ENCODE data around the gene GALNT18. TPM values are rescaled to one million over a fixed set of nuclear protein-coding genes. Genes with fewer than 3 reads are reported as not detected.

The GALNT18 gene
- total and polyA plus RNA-seq, 3 experiments from 2014 or later, result 1.3 TPM; not detected in 1

DNA sequence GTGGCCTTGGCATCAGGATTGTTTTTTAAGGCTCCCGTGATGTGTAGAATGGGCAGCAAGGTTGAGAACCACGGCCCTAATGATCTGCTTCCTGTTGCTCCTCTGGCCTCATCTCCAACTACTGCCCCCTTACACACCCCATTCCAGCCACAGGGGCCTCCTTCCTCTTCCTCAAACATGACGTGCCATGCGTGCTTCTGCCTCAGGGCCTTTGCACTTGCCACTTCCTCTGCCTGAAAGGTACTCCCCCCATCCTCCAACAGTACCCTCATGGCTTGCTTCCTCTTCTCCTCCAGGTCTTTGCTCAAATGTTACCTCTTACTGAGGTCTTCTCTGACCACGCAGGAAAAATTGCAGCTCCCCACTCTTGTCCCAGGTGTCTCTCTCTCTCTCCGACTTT is 174.8 kb downstream of the GALNT18 start:
- Mint-ChIP-seq H3K27me3 (peaks cover 0 to 8% of the 10 kb centered on the region in 2 donors), H3K4me1 (no peaks in the 10 kb centered on the region), H3K27ac (no peak overlapping the region), H3K4me3 (no peak overlapping the region), H3K9me3 (no peaks in the 10 kb centered on the region), H3K36me3 (no peaks in the 10 kb centered on the region)
- Histone ChIP-seq H3K9me3 (ENCODE audit: low read length) (no peaks in the 10 kb centered on the region), H3K27me3 (ENCODE audit: insufficient read depth, low read length, poor library complexity, severe bottlenecking) (no peaks in the 10 kb centered on the region), H3K27ac (ENCODE audit: low read depth, low read length) (no peak overlapping the region), H3K4me3 (ENCODE audit: low read length) (no peak overlapping the region), H3K36me3 (ENCODE audit: insufficient read depth, low read length) (no peaks in the 10 kb centered on the region), H3K4me1 (ENCODE audit: insufficient read depth, low read length) (no peaks in the 10 kb centered on the region)
- ChIA-PET POLR2A (no interaction called here), CTCF (no interaction called here)
- no peak for DNase-seq

DNA sequence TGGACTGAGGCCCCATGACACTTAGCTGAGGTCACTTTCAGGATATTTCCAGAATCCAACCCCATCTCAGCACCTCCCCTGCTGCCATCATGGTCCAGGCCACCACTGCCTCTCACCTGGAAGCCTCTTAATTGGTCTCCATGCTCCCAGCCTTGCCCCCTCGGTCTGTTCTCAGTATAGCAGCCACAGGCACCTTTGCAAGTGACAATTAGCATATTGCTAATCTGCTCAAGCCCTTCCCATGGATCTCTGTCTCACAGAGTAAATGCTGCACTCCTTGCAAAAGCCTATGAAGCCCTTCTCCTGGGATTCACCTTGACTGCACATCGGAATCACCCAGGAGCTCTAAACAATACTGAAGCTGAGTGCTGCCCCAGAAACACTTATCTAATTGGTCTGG is 175.2 kb downstream of the GALNT18 start:
- Mint-ChIP-seq H3K36me3 (no peaks in the 10 kb centered on the region), H3K27me3 (peaks cover 0 to 8% of the 10 kb centered on the region in 2 donors), H3K27ac (no peak overlapping the region), H3K4me1 (no peaks in the 10 kb centered on the region), H3K9me3 (no peaks in the 10 kb centered on the region), H3K4me3 (no peak overlapping the region)
- no peak overlapping the region for H3K27ac ChIP-seq (ENCODE audit: low read depth, low read length)
- H3K27me3 ChIP-seq (ENCODE audit: insufficient read depth, low read length, poor library complexity, severe bottlenecking), result no peaks in the 10 kb centered on the region
- H3K4me3 ChIP-seq (ENCODE audit: low read length), result no peak overlapping the region
- H3K36me3 ChIP-seq (ENCODE audit: insufficient read depth, low read length), result no peaks in the 10 kb centered on the region
- ChIA-PET CTCF (no interaction called here), POLR2A (no interaction called here)
- no peaks in the 10 kb centered on the region for H3K4me1 ChIP-seq (ENCODE audit: insufficient read depth, low read length)
- no peaks in the 10 kb centered on the region for H3K9me3 ChIP-seq (ENCODE audit: low read length)
- DNase-seq, result no peak

DNA sequence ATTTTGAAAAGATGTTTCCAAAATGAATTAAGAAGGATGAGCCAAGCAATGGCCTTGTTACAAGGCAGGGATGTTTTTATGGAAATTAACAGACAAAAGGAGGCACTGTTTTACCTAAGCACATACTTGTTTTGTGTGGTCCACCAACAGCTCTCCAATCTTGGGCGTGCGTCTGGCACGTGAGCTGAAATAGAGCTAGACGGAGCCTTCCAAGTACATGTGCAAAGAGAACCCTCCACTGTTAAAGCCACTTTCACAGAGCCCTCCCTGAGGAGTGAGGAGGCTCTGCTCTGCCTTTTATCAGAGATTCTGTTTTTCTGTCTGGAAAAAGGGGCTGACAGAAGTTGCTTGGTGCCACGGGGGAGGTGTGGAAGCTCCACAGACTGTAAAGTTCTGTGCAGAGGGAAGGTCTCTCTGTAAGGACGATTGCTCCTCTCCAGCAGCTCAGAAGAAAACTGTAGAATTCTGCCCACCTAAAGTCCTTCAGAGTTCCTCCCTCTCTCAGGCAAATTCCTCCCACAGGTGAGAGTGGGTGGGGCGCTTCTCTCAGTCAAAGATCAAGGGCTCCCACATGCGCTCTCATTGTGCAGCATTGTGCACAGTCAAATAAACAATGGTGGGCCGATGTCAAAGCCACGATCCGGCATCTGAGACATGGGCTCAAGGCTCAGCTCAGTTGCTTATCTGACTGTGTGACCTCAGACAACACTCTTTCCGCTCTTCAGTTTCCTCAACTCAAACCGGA is 176.2 kb downstream of the GALNT18 start:
- H3K9me3 ChIP-seq (ENCODE audit: low read length), result no peaks in the 10 kb centered on the region
- Mint-ChIP-seq H3K4me3 (no peak overlapping the region), H3K9me3 (no peaks in the 10 kb centered on the region), H3K4me1 (no peaks in the 10 kb centered on the region), H3K27me3 (peaks cover 0 to 8% of the 10 kb centered on the region in 2 donors), H3K27ac (no peak overlapping the region), H3K36me3 (no peaks in the 10 kb centered on the region)
- H3K36me3 ChIP-seq (ENCODE audit: insufficient read depth, low read length), result no peaks in the 10 kb centered on the region
- DNase-seq, result no peak
- no peaks in the 10 kb centered on the region for H3K4me1 ChIP-seq (ENCODE audit: insufficient read depth, low read length)
- H3K27ac ChIP-seq (ENCODE audit: low read depth, low read length), result no peak overlapping the region
- no peak overlapping the region for H3K4me3 ChIP-seq (ENCODE audit: low read length)
- no peaks in the 10 kb centered on the region for H3K27me3 ChIP-seq (ENCODE audit: insufficient read depth, low read length, poor library complexity, severe bottlenecking)
- CTCF ChIA-PET, result no interaction called here
- POLR2A ChIA-PET, result no interaction called here

DNA sequence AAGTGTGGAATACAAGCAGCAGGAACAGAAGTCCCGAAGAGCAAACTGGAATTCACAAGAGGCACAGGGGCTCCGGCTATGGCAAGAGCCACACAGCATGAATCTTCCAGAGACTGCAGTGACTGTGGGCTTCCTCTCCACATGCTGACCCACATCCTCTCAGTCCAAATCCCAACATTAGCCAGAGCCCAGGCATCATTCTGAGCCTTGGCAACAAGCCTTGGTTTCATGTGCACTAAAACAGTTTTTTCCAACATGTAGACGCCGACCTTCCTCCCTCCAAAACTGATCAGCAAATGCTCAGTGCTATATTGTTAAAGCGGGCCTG is 177.0 kb downstream of the GALNT18 start:
- H3K4me1 Mint-ChIP-seq, result no peaks in the 10 kb centered on the region
- H3K9me3 Mint-ChIP-seq, result no peaks in the 10 kb centered on the region
- no peak overlapping the region for H3K4me3 Mint-ChIP-seq
- H3K27me3 ChIP-seq (ENCODE audit: insufficient read depth, low read length, poor library complexity, severe bottlenecking), result no peaks in the 10 kb centered on the region
- no peaks in the 10 kb centered on the region for H3K36me3 ChIP-seq (ENCODE audit: insufficient read depth, low read length)
- no peak overlapping the region for H3K27ac ChIP-seq (ENCODE audit: low read depth, low read length)
- H3K27me3 Mint-ChIP-seq, result peaks cover 0 to 6% of the 10 kb centered on the region in 2 donors
- no peak overlapping the region for H3K27ac Mint-ChIP-seq
- no peak for DNase-seq
- no peaks in the 10 kb centered on the region for H3K4me1 ChIP-seq (ENCODE audit: insufficient read depth, low read length)
- no peaks in the 10 kb centered on the region for H3K36me3 Mint-ChIP-seq
- H3K4me3 ChIP-seq (ENCODE audit: low read length), result no peak overlapping the region
- POLR2A ChIA-PET, result no interaction called here
- H3K9me3 ChIP-seq (ENCODE audit: low read length), result no peaks in the 10 kb centered on the region
- CTCF ChIA-PET, result no interaction called here

DNA sequence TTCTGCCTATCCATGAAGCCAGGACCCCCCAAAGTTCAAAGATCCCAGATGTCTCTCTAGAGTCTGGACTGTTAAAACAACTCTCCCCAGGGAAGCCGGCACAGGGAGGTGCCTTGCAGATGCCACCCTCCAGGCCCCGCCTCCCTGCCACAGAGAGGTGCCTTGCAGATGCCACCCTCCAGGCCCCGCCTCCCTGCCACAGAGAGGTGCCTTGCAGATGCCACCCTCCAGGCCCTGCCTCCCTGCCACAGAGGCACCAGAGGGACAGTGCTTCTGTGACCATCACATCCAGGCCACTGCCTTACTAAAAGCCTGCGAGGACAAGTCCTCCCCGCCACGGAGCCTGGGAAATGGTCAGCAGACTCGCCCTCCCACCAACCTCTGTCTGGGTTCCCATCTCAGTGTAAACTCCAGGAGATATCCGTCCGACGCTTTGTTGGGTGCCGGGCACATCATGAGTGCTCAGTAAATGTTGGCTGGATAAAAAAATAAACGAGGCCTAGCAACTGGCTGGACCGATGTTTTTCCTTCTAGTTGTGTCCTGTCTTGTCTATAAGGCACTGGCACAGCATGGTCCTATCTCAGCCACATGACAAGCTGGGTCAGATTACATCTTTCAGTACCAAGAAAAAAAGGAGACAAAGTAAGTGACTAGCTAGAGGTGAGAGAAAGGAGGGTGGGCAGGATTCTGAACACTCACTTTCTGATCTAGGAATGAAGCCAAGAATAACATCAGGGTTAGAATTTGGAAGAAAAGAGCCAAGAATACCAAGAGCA is 177.6 kb downstream of the GALNT18 start:
- no peaks in the 10 kb centered on the region for H3K4me1 Mint-ChIP-seq
- no peak overlapping the region for H3K27ac Mint-ChIP-seq
- H3K36me3 Mint-ChIP-seq, result no peaks in the 10 kb centered on the region
- H3K9me3 Mint-ChIP-seq, result no peaks in the 10 kb centered on the region
- H3K4me3 Mint-ChIP-seq, result no peak overlapping the region
- no peaks in the 10 kb centered on the region for H3K9me3 ChIP-seq (ENCODE audit: low read length)
- no peak overlapping the region for H3K27ac ChIP-seq (ENCODE audit: low read depth, low read length)
- H3K36me3 ChIP-seq (ENCODE audit: insufficient read depth, low read length), result no peaks in the 10 kb centered on the region
- H3K4me1 ChIP-seq (ENCODE audit: insufficient read depth, low read length), result no peaks in the 10 kb centered on the region
- no peak overlapping the region for H3K4me3 ChIP-seq (ENCODE audit: low read length)
- DNase-seq, result no peak
- peaks cover 0 to 6% of the 10 kb centered on the region in 2 donors for H3K27me3 Mint-ChIP-seq
- H3K27me3 ChIP-seq (ENCODE audit: insufficient read depth, low read length, poor library complexity, severe bottlenecking), result no peaks in the 10 kb centered on the region
- POLR2A ChIA-PET, result no interaction called here
- CTCF ChIA-PET, result no interaction called here

DNA sequence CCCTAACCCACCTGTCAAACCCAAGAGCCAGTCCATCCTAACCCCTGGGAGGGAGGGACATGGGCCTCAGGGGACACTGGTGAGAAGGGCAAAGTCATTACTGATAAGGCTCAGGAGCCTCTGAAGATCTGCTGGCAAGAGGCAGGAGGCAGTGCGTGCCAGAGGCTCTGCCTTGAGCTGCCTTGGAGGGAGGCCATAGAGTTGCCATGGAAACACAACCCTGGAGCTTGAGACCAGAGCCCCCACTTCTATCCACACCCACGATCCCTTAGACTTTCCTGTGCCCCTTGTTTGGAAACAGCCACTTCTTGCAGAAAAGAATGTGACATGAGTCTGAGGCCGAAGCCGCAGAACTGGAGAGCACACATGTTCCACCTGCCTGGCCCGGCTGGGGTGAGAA is 179.0 kb downstream of the GALNT18 start:
- H3K4me1 Mint-ChIP-seq, result no peaks in the 10 kb centered on the region
- no peaks in the 10 kb centered on the region for H3K36me3 ChIP-seq (ENCODE audit: insufficient read depth, low read length)
- H3K27ac ChIP-seq (ENCODE audit: low read depth, low read length), result no peak overlapping the region
- H3K4me3 Mint-ChIP-seq, result no peak overlapping the region
- POLR2A ChIA-PET, result no interaction called here
- H3K27ac Mint-ChIP-seq, result no peak overlapping the region
- H3K9me3 Mint-ChIP-seq, result no peaks in the 10 kb centered on the region
- DNase-seq, result no peak
- H3K9me3 ChIP-seq (ENCODE audit: low read length), result no peaks in the 10 kb centered on the region
- no peaks in the 10 kb centered on the region for H3K36me3 Mint-ChIP-seq
- no peaks in the 10 kb centered on the region for H3K4me1 ChIP-seq (ENCODE audit: insufficient read depth, low read length)
- CTCF ChIA-PET, result no interaction called here
- H3K4me3 ChIP-seq (ENCODE audit: low read length), result no peak overlapping the region
- H3K27me3 Mint-ChIP-seq, result peaks cover 3 to 5% of the 10 kb centered on the region in 2 donors
- no peaks in the 10 kb centered on the region for H3K27me3 ChIP-seq (ENCODE audit: insufficient read depth, low read length, poor library complexity, severe bottlenecking)

DNA sequence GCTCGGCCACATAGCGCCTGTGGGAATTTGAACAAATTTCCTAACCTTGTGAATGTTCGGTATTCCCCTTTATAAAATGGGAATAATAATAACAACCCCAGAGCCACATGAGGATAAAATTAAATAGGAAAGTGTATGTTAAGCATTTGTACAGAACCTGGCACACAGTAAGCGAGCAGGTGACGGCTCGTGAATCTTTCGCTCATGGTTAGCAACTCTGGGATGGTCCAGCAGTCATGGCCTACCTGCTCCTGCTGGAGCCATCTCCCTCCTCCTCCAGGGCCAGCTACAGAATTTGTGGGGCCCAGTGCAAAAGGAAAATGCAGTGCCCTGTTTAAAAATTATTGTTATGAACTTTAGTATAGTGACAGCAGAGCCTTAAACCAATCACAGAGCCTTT is 180.3 kb downstream of the GALNT18 start:
- CTCF ChIA-PET, result no interaction called here
- H3K9me3 Mint-ChIP-seq, result no peaks in the 10 kb centered on the region
- H3K27me3 ChIP-seq (ENCODE audit: insufficient read depth, low read length, poor library complexity, severe bottlenecking), result no peaks in the 10 kb centered on the region

DNA sequence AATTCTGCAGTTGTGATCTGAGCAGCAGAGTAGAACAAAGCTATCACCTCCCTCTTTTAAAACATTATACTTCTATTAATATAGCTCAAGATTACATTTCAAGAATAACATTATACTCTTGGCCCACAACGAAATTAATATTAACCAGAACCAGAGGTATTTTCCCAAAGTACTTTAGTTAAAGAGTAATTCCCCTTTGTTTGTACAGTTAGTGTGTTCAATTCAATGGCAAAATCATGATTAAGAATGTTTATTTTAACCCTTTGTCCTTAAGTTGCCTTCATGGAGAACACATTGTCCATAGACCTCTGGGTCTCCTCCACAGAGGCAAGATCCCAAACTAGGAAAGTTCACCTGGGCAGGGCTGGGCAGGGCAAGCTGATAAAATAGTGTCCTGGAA is 180.7 kb downstream of the GALNT18 start:
- Mint-ChIP-seq H3K36me3 (no peaks in the 10 kb centered on the region), H3K9me3 (no peaks in the 10 kb centered on the region), H3K4me1 (no peaks in the 10 kb centered on the region), H3K27ac (no peak overlapping the region), H3K27me3 (peaks cover 0 to 11% of the 10 kb centered on the region in 2 donors), H3K4me3 (no peak overlapping the region)
- ChIA-PET CTCF (no interaction called here), POLR2A (no interaction called here)
- Histone ChIP-seq H3K27me3 (ENCODE audit: insufficient read depth, low read length, poor library complexity, severe bottlenecking) (no peaks in the 10 kb centered on the region), H3K27ac (ENCODE audit: low read depth, low read length) (no peak overlapping the region), H3K4me3 (ENCODE audit: low read length) (no peak overlapping the region), H3K9me3 (ENCODE audit: low read length) (no peaks in the 10 kb centered on the region), H3K4me1 (ENCODE audit: insufficient read depth, low read length) (no peaks in the 10 kb centered on the region), H3K36me3 (ENCODE audit: insufficient read depth, low read length) (no peaks in the 10 kb centered on the region)
- DNase-seq, result no peak

More for the DNA sequence above, 180.3 kb downstream of the GALNT18 start:
- Histone ChIP-seq H3K4me1 (ENCODE audit: insufficient read depth, low read length) (no peaks in the 10 kb centered on the region), H3K9me3 (ENCODE audit: low read length) (no peaks in the 10 kb centered on the region), H3K27ac (ENCODE audit: low read depth, low read length) (no peak overlapping the region), H3K36me3 (ENCODE audit: insufficient read depth, low read length) (no peaks in the 10 kb centered on the region), H3K4me3 (ENCODE audit: low read length) (no peak overlapping the region)
- POLR2A ChIA-PET, result no interaction called here
- peaks cover 3 to 8% of the 10 kb centered on the region in 2 donors for H3K27me3 Mint-ChIP-seq
- H3K4me1 Mint-ChIP-seq, result no peaks in the 10 kb centered on the region
- H3K4me3 Mint-ChIP-seq, result no peak overlapping the region
- no peak for DNase-seq
- no peak overlapping the region for H3K27ac Mint-ChIP-seq
- no peaks in the 10 kb centered on the region for H3K36me3 Mint-ChIP-seq
